ENCODE data around the gene SRGAP2B.
"Not testable (repeated sequence)": the region's sequence is repeated elsewhere in the genome, so short reads cannot be mapped to it uniquely, and the experiment has no call there.

The SRGAP2B gene

DNA sequence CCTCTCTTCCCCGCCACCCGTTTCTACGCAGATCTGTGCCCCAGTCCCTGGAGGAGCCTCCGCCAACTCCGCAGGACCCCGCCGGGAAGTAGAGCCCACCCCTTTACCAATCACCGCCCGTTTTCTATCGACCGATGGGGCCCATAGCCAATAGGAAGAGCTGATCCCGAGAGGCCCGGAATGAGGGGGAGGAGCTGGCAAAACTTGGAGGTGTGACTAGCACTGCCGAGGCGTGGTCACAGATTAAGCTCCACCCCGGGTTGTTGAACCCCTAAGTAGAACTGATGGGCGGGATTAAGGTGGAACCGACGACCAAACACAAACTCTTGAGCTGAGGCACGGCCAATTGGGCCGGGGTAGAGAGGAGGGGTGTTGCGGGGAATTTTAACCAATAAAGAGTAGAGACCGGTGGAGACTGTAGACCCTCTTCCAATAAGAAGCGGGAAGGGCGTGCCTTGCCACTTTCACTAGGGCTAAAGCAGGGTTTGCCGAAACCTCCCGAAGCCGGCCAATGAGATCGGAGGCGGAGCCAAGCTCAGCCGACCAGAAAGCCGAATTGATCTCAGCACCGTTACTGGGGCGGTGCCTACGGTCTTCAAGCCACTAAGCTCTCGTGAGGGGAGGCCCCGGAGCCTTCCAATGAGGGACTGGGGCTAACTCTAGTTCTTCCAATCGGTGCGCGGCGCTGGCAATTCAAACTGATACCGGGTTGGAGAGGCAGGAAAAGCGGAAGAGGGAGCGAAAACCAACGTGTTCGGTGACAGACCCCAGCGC, at the start of gene SRGAP2B, which contains the start of gene FAM72D:
Gene SRGAP2B (minus strand): TSS at position 45 of the 774 bp plus-strand sequence. CDS start 2,427 bp downstream, outside the sequence.
Gene FAM72D (plus strand): TSS at position 691 of the 774 bp plus-strand sequence. CDS start 874 bp downstream, outside the sequence.
- DNase-seq = not testable (repeated sequence)

DNA sequence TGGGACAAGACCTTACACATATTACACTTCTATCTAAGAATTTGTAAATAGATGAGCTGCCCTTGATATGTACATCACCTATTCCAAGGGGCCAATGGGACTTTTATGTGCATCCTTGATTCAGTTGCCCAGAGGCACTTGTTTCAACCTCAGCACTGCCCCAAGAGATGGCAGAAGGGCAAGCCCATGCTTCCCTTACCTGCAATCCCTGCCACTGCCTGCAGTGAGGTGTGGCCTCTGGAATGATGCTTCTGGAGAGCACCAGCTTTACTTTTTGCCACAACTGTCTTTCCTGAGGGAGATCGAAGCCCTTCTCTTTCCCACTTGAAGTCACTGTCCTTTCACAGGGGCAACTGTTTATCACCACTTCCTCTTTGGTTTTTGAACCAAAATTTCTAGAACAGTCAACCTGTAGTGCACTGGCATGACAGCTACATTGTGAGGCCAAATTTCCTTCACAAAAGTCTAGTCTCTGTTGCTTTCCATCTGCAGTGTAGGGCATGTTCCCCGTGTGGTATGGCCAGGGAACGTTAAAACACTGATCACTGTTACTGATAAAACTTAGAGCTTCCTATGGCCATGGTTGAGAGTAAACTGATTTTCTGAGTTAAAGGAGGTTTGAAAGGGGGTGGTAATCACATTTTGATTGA, 49.3 kb upstream of the SRGAP2B start:
- not testable (repeated sequence) for DNase-seq

DNA sequence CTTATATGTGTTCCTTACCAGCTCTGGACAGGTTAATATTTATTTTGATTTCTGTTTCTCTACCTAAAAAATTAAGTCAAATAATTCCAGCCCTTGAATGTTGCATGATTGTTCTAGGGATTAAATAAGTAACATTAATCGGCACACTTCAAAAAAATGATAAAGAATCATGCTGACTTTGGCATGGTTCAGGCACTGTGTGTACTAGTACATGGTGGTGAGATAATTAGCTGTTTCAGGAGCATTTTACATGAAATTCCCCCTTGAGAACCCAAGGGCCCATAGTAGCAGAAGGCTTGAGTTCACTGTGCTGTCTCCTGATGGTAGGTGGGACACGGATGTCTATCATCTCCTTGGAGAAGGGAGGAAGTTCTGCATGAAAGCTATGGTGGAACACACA, 45.4 kb upstream of the SRGAP2B start:
- DNase-seq = not testable (repeated sequence)

DNA sequence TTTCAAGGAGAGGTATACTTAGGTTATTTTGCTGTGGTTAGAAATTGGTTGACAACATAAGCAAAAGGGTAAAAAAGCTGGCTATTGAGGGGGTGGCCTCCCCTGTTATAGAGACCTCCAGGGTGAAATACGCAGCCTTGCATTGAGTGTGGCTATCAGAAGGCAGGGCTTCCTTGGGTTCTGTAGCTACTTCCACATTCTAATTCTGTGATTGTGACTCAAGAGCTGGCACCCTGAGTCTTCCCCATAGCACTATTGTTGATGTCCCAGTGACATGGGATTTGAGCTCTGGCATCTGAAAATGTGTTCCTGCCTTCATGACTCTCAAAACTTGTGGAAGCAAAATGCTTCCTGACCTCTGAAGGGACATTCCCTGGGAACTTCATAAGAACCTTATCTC, 39.3 kb upstream of the SRGAP2B start:
- DNase-seq = not testable (repeated sequence)

DNA sequence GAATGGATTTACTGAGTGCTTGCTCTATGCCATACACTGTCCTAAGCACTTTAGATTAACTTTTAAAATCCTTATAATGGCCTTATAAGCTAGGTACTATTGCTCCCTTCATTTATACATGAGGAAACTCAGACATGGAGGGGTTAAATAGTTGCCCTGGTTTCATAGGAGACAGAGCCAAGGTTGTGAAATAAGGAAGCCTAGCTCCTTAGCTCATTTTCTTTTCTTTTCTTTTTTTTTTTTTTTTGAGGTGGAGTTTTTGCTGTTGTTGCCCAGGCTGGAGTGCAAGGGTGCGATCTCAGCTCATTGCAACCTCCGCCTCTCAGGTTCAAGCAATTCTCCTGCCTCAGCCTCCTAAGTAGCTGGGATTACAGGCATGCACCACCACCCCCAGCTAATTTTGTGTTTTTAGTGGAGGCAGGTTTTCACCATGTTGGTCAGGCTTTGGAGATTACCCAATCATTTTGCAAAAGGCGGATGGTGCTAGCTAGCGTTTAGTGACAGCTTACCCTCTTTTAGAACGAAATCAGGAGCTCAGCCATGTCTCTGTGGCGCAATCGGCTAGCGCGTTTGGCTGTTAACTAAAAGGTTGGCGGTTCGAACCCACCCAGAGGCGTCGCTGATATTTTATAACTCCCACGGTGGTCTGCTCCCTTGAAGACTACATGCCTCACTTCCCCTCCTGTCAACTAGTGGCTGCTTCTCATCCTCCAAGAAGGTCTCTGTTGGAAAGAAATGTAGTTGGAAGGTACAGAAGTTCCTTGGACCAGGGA, 33.8 kb upstream of the SRGAP2B start:
- DNase-seq = not testable (repeated sequence)

DNA sequence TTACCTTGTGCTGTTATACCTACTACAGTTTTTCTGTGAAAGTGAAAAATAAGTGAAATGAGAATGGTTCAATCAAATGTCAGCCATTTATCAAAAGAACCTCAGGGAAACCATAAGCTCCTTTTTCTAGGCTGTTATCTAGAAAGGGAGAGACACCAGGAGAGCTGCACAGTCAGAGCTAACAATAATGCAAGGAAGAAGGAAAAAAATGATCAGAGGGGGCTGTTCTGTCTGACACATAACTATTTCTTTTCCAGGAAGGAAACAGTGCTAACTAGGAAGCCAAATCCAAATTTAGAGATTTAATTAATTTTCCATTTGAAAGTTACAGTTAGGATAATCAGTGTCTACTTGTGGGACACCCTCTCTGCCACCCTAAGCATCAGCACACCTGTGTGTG, 32.0 kb upstream of the SRGAP2B start:
- not testable (repeated sequence) for DNase-seq

DNA sequence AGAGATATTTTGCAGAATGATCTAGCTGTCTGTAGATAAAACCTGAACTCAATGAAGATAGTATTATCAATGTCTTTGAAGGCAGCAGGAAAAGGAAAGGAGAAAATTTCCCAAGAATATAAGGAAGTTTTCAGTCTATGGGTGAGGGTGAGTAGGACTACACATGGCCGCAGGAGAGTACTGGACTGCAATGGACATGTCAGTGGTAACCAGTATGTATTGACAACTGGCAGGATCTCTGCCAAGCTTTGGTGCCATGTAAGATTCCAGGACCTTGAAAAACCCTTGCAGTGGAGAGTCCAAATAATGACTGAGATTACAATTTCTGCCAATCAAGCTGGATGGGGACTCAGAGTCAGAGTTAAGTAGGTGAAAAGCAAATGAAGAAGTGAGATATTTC, 30.0 kb upstream of the SRGAP2B start:
- not testable (repeated sequence) for DNase-seq

DNA sequence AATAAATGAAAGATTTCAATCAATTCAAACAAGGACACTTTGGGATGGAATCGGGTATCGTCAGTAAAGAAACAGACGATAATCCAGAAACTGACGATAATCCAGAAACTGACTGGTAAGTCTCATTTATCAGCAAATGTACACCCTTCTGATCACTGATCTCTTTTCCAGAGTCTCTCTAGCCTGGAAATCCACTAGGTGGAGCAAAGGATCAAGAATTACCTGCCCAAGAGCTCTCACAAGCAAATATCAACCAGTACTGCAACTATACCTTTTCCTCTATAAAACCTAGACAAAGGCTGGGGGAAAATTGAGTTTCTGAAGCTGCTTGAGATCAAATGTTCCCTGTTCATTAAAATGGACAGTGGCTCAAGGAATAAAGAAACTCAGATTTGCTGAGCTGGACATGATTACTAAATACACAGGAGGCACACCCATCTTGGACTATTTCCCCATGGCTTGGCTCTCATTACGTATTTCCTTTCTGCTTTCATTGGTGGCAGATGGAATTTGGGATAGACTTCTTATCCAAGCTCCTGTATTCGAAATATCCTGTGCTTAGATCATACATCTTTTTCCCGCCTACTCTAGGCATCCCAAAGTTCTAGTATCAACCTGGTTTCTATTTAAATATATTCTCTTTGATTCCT, 29.0 kb upstream of the SRGAP2B start:
- not testable (repeated sequence) for DNase-seq

DNA sequence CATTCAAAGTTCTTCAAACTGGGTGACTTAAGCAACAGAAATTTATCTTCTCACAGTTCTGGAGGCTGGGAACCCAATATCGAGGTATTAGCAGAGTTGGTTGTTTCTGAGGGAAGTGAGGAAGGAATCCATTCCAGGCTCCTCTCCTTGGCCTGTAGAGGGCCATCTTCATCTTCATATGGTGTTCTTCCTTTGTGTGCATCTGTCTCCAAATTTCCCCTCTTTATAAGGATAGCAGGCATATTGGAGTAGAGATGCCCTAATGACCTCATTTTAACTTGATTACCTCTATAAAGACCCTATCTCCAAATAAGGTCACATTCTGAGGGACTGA, 27.9 kb upstream of the SRGAP2B start:
- DNase-seq = not testable (repeated sequence)

DNA sequence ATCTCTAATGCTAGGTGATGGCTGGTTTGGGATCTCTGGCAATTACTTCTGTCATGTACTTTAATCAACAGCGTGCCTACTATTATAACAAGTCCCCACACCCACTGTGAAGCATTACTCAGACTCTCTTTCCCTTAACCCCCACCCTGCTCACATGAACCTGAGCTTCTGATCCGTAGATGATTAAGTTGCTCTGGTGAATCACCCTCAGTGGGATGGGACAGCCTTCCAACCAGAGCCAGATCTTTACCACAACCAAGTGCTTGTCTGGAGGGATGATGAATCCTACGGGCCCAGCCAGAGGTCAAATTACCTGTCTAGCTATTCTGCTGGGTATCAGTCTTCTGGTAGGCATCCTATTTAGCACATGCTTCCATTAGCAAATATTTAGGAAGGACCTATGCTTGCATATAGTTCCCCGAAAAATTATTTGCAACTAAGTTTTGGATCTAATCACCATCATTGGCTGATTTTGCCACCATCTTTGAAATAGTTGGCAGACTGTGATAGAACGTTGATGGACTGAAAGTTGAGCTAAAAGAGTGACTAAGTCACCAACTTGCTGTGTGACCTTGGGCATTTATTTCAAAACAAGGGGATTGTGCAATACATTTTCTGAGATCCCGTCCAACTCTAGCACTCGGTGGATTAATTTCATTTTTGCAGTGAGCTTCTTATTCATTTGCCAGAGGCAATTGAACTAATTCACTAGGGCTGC, 27.4 kb upstream of the SRGAP2B start:
- DNase-seq = not testable (repeated sequence)

DNA sequence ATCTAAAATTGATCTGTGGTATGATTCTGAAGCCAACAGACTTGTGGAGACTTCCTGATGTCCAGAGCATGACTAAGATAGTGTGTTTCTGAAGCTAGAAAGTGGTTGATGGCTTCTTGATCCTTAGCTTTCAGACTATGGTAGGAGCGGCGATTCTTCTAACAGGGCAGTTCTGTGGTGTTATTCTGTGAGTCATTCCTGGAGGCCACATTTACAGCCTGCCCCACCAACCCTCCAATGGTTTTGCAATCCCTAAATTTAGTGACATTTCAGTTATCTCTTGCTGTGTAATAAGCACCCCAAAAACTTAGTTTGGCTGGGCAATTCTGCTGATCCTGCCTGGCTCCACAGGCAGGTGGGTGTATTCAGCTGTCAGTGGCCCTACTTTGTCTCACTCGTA, 24.7 kb upstream of the SRGAP2B start:
- DNase-seq = not testable (repeated sequence)

DNA sequence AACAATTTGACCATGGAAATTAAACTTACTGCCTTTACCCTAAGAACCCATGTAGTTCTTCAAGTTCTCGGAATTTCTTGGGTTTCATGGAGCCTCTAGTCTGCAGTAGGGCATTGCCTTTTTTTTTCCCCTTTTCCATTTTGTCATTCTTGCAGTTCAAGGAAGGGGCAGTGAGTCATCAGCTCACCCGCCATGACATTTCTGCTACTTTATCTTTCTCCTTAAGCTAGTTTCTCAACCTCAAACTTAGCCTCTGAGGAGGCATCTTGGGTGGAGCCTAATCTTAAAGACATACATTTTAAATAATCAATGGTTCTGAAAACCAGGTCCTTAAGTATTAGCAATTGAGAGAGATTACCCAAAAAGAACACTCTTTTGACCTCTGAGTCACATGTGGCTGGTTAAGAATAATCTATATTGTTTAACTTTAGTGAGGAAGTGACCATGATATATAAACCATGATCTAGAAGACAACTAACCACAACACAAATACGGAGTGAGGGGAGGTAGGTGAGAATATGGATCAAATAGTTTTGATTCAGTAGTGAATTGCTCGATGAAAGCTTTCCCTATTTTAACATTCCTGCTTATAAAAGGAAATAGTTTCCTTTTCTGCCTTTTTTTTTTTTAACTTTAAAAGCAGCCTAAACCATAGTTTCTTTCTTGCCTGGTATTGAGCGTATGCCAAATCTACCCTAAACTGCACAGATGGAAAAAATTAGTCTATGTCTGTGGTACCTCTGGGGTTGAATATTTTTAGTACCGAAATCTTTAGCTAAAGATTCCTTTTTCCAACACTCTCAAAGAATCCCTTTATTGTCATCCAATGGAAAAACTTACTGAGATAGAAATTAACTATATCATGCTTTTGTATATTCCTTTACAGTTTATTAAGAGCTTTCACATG, 20.7 kb upstream of the SRGAP2B start:
- not testable (repeated sequence) for DNase-seq

DNA sequence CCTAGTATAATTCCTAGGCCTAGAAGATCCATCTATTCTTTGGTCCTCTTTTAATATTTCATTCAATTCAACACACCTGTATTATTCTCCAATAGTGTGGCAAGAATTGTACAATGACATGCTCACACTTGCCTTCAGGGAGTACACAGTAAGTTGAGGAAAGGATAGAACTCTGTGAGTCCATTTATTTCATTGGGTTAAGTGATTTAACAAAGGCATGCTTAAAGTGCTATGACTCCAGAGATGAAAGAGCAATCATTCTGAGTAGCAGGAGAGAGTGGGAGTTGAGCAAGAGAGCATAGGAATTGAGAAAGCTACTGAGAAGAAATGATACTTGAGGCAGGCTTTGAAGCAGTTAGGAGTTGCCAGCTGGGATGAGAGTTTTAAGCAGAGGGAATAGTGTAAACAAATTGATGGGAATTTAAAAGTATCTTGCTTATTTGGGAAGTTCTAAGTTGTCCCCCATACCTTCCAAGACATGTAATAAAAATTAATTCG, 19.5 kb upstream of the SRGAP2B start:
- not testable (repeated sequence) for DNase-seq

DNA sequence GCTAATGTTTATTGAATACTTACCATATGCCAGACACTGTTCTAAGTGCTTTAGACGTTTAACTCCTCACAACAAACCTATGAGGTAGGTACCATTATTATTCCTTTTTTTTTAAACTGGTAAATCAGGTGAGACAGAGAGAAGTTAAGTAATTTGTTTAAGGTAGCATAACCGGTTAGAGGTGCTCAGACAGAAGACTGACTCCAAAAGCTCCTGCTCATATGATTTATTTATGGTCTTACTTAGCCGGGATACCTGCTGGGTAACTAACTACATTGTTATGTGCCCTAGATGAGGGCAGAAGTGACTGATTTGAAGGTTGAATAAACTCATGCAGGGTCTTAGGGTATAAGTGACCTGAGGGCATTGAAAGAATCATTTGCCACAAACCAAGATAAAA, 17.6 kb upstream of the SRGAP2B start:
- DNase-seq = not testable (repeated sequence)

DNA sequence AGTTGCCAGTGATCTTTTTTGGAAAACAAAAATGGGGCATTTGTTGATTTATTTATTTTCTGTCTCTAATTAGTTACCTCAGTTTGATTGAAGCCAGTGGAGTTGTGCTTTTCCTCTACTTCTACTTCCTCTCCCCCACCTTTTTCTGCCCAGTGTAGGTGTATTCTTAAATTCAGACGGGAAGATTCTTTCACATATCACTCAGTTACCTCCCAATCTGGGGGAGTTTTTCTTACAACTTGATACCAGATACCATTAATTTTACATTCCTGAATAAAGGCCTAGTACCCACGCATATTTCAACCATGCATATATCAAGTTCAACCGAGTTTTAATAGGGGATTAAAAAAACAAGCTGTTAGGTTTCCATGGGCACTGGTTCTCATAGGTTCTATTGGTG, 16.5 kb upstream of the SRGAP2B start:
- not testable (repeated sequence) for DNase-seq

DNA sequence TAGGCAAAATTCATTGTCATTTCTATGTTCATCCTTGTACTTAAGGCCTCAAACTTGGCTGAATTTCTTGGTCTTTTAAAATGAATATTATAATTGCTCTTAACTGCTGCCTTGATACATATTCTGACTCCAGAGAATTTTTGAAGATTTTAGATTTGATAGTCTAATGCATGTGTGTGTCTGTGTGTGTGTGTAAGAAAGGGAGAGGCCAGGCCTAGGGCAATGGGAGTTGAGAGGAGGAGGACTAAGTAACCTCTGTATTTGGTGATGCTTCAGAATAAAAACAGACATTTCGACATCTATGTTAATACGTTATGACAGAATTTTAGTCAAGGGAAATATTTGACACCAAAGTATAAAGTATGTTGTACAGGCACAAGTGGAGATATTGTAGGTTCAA, 8.2 kb upstream of the SRGAP2B start:
- DNase-seq = not testable (repeated sequence)

DNA sequence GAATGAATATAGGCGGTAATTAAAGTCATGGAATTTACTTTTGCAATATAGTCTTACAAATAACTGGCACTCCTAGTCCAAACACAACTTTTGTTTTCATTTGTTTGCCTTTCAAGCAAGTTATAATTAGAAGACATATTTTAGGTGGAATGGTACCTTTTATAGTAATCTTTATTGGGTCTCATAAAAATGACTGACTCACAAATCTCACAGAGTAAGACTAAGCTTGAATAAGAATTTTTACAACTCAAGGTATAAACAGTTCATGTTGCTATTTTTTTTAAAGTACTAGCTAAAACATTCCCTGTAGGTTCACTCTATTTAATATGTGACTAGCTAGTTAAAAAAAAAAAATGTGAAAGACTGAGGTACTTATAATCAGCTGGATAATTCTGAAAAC, 6.6 kb upstream of the SRGAP2B start:
- DNase-seq = not testable (repeated sequence)

DNA sequence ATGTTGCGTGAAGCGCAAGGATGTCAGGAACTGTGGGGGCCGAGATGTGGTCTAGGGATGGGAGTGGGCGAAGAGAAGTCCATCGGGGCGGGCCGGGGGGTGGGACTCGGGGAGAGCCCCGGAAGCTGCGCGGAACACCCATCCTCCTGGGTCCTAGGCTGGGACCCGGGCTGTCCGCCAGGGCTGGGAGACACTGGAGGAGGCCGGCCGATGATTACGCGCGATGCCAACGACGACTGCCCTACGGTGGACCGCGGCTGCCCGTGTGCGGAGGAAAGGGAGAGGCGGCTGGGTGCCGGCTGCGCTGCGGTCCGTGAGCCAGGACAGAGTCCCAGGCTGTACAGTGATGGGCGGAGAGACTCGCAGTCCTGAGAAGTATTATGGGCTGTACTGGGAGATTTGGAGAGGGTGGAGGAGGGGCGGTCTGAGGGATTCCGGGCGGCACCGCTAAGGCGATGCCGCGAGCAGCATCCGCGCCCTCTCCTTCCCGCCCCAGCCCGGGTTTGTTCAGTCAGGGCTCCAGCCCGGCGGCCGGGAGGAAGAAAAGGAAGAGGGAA, 395 bp downstream of the SRGAP2B start:
- DNase-seq = not testable (repeated sequence)

DNA sequence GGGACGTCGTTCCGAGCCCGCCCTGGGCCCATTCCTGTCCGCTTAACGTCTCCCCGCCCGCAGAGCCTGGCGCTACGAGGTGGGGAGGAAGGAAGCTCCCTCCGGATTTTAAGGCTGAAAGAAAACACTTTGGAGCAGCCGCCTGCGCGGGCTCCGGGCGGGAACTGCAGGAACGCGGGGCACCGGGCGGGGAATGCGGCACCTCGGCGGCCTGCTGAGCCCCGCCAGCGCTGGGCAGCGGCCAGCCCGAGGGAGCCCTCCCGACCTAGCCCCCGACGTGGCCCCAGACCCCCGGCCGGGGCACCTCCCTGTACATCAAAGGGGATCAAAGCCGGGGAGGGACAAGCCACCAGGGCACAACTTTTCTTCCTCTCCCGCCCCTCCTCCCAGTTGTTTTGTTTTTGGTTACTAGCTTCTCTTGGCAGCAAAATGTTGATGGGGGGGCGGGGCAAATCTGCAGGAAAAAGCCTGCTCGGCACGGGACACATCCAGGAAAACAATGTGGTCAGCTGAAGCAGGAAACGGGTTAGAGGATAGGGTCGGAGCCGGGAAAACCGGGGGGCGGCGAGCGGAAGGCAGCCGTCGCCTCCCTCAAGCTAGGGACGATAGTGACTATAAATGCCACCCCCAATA, 1.5 kb downstream of the SRGAP2B start:
- DNase-seq = not testable (repeated sequence)

All from NCI-H526 treated with DMSO at 0.1 percent for 48 hours (cell line).